Mesenchymal stem cell (in vitro differentiated cells and primary cell): Measurements from ENCODE around the gene CHEK1.

Experiments used
- DNase-seq: peaks from one replicate; pipeline ENCODE4 v3.0.0-alpha.2; 2013
- H2AFZ ChIP-seq: one replicate; pipeline ENCODE4 v1.6.1; 2013; ENCODE audit warnings: low read depth, mild to moderate bottlenecking, control low read depth, inconsistent platforms, low read length, moderate library complexity
- H2AK5ac ChIP-seq: 2 replicates; pipeline ENCODE4 v1.6.1; 2013; ENCODE audit warnings: low read length, moderate library complexity, mild to moderate bottlenecking, inconsistent platforms; ENCODE audit not compliant: severe bottlenecking
- H2BK120ac ChIP-seq: one replicate; pipeline ENCODE4 v1.6.1; 2013; ENCODE audit warnings: low read depth, mild to moderate bottlenecking, inconsistent platforms, low read length, moderate library complexity
- H2BK12ac ChIP-seq, 2 experiments: one replicate each; pipeline ENCODE4 v1.6.1; 2013; ENCODE audit warnings: inconsistent platforms in 2 of 2, low read length in 2 of 2, mild to moderate bottlenecking in 2 of 2, moderate library complexity in 2 of 2, control low read depth in 1 of 2
- H2BK15ac ChIP-seq: one replicate; pipeline ENCODE4 v1.6.1; 2013; ENCODE audit warnings: mild to moderate bottlenecking, low read depth, inconsistent platforms; ENCODE audit not compliant: poor library complexity, severe bottlenecking
- H2BK5ac ChIP-seq: 2 replicates; pipeline ENCODE4 v1.6.1; 2013; ENCODE audit warnings: low read depth, mild to moderate bottlenecking, low read length, control low read depth, inconsistent platforms; ENCODE audit not compliant: poor library complexity, severe bottlenecking
- H3K14ac ChIP-seq, 2 experiments: one replicate each; pipeline ENCODE4 v1.6.1; 2013; ENCODE audit warnings: inconsistent platforms in 2 of 2, low read length in 2 of 2, control low read depth in 1 of 2, mild to moderate bottlenecking in 1 of 2, moderate library complexity in 1 of 2
- H3K18ac ChIP-seq, 2 experiments: one replicate each; pipeline ENCODE4 v1.6.1; 2013; ENCODE audit warnings: inconsistent platforms in 2 of 2, low read length in 2 of 2, control low read depth in 1 of 2, low read depth in 1 of 2, mild to moderate bottlenecking in 1 of 2
- H3K23ac ChIP-seq, 2 experiments: one replicate each; pipeline ENCODE4 v1.6.1; 2013; ENCODE audit warnings: inconsistent platforms in 2 of 2, low read length in 2 of 2, mild to moderate bottlenecking in 2 of 2, moderate library complexity in 2 of 2, control low read depth in 1 of 2
- H3K27ac ChIP-seq: 2 replicates; pipeline ENCODE4 v1.5.1; 2013; ENCODE audit warnings: mild to moderate bottlenecking, moderate library complexity, low read length, control low read depth, inconsistent platforms; ENCODE audit not compliant: poor library complexity, severe bottlenecking
- H3K27me3 ChIP-seq, 2 experiments: 2 replicates each; pipeline versions ENCODE4 v1.6.1 to v1.7.0; 2013; ENCODE audit warnings: low read length in 2 of 2, mild to moderate bottlenecking in 2 of 2, moderate library complexity in 2 of 2, control low read depth in 1 of 2, inconsistent platforms in 1 of 2; ENCODE audit not compliant: control insufficient read depth in 1 of 2, insufficient read depth in 1 of 2
- H3K36me3 ChIP-seq, 2 experiments: 2 replicates each; pipeline versions ENCODE4 v1.6.1 to v1.7.0; 2013; ENCODE audit warnings: low read length in 2 of 2, control low read depth in 1 of 2, inconsistent platforms in 1 of 2, low read depth in 1 of 2, mild to moderate bottlenecking in 1 of 2; ENCODE audit not compliant: insufficient read depth in 2 of 2, control insufficient read depth in 1 of 2
- H3K4ac ChIP-seq, 2 experiments: one replicate each; pipeline ENCODE4 v1.6.1; 2013; ENCODE audit warnings: inconsistent platforms in 2 of 2, low read length in 2 of 2, mild to moderate bottlenecking in 2 of 2, moderate library complexity in 2 of 2, control low read depth in 1 of 2, low read depth in 1 of 2
- H3K4me1 ChIP-seq: 2 replicates; pipeline ENCODE4 v1.6.1; 2013; ENCODE audit warnings: low read depth, low read length, control low read depth; ENCODE audit not compliant: control insufficient read depth, insufficient read depth
- H3K4me2 ChIP-seq: 2 replicates; pipeline ENCODE4 v1.6.1; 2013; ENCODE audit warnings: low read length, mild to moderate bottlenecking, inconsistent platforms; ENCODE audit not compliant: poor library complexity, severe bottlenecking
- H3K4me3 ChIP-seq, 2 experiments: 2 replicates each; pipeline versions ENCODE4 v1.5.1 to v1.7.0; 2013; ENCODE audit warnings: low read length in 2 of 2, mild to moderate bottlenecking in 2 of 2, control low read depth in 1 of 2, low read depth in 1 of 2; ENCODE audit not compliant: insufficient read depth in 1 of 2
- H3K79me1 ChIP-seq: replicated peaks from 2 replicates; pipeline ENCODE4 v1.6.1; 2013; ENCODE audit warnings: mild to moderate bottlenecking, control low read depth, low read length, inconsistent platforms; ENCODE audit not compliant: poor library complexity, severe bottlenecking
- H3K9ac ChIP-seq: 2 replicates; pipeline ENCODE4 v1.7.0; 2013; ENCODE audit warnings: mild to moderate bottlenecking, low read length, moderate library complexity
- H3K9me3 ChIP-seq: 2 replicates; pipeline ENCODE4 v1.7.0; 2013; ENCODE audit warnings: mild to moderate bottlenecking, low read length; ENCODE audit not compliant: control insufficient read depth
- H4K8ac ChIP-seq: one replicate; pipeline ENCODE4 v1.6.1; 2013; ENCODE audit warnings: inconsistent platforms, mild to moderate bottlenecking, low read length, moderate library complexity
- H4K91ac ChIP-seq: one replicate; pipeline ENCODE4 v1.6.1; 2013; ENCODE audit warnings: mild to moderate bottlenecking, low read length, inconsistent platforms
- WGBS: methylation state at CpG from one replicate; pipeline ENCODE4 v1.1.7; 2013; ENCODE audit warnings: mixed read lengths; 5-methylcytosine and 5-hydroxymethylcytosine counted together

The CHEK1 gene

GRCh38 chr11:125670172-125670571 is 45.2 kb downstream of the CHEK1 start:
- WGBS = no CpG with 5 or more reads among the region's 1 CpG
- no peaks in the 10 kb centered on the region for H3K27me3 ChIP-seq
- DNase-seq = no peak

GRCh38 chr11:125671561-125671960 is 46.6 kb downstream of the CHEK1 start:
- Histone ChIP-seq H2BK15ac (no peak overlapping the region), H2BK5ac (no peak overlapping the region), H3K27me3 (no peaks in the 10 kb centered on the region), H4K91ac (no peak overlapping the region), H3K23ac (no peak overlapping the region), H3K4ac (no peak overlapping the region), H3K4me3 (no peak overlapping the region), H3K18ac (no peak overlapping the region), H2BK12ac (no peak overlapping the region), H2AK5ac (no peak overlapping the region), H3K79me1 (peaks cover 7% of the 10 kb centered on the region), H2BK120ac (no peak overlapping the region), H3K36me3 (peaks cover 0 to 10% of the 10 kb centered on the region in 2 experiments), H3K4me1 (no peaks in the 10 kb centered on the region), H3K27ac (no peak overlapping the region), H3K9me3 (no peaks in the 10 kb centered on the region), H4K8ac (no peak overlapping the region), H3K14ac (no peak overlapping the region), H3K9ac (no peak overlapping the region), H3K4me2 (no peak overlapping the region), H2AFZ (no peak overlapping the region)
- WGBS = no CpG with 5 or more reads among the region's 2 CpGs
- DNase-seq = no peak

More at GRCh38 chr11:125670172-125670571, 45.2 kb downstream of the CHEK1 start:
- peaks cover 1% of the 10 kb centered on the region for H3K9me3 ChIP-seq
- no peak overlapping the region for H2BK5ac ChIP-seq
- H4K8ac ChIP-seq = no peak overlapping the region
- peaks cover 0 to 8% of the 10 kb centered on the region in 2 experiments for H3K36me3 ChIP-seq
- H2AK5ac ChIP-seq = no peak overlapping the region
- H3K23ac ChIP-seq = no peak overlapping the region
- H2AFZ ChIP-seq = no peak overlapping the region
- no peak overlapping the region for H3K18ac ChIP-seq
- no peak overlapping the region for H2BK12ac ChIP-seq
- no peaks in the 10 kb centered on the region for H3K4me1 ChIP-seq
- no peak overlapping the region for H3K4me3 ChIP-seq
- H2BK15ac ChIP-seq = no peak overlapping the region
- no peak overlapping the region for H3K9ac ChIP-seq
- no peak overlapping the region for H3K4ac ChIP-seq
- no peak overlapping the region for H3K27ac ChIP-seq
- H3K79me1 ChIP-seq = peaks cover 7% of the 10 kb centered on the region
- no peak overlapping the region for H4K91ac ChIP-seq
- H2BK120ac ChIP-seq = no peak overlapping the region
- H3K14ac ChIP-seq = no peak overlapping the region
- H3K4me2 ChIP-seq = no peak overlapping the region

- no peak overlapping the region for H2BK120ac ChIP-seq
- no peak overlapping the region for H2AK5ac ChIP-seq
- 97% methylated on average over 2 of the region's 2 CpGs for WGBS
- no peak overlapping the region for H4K8ac ChIP-seq
- H3K14ac ChIP-seq = no peak overlapping the region
- H3K4me2 ChIP-seq = no peak overlapping the region
- no peak overlapping the region for H3K23ac ChIP-seq
- H3K9ac ChIP-seq = no peak overlapping the region
- H3K18ac ChIP-seq = no peak overlapping the region
- H4K91ac ChIP-seq = no peak overlapping the region
- peaks cover 2% of the 10 kb centered on the region for H3K79me1 ChIP-seq
- H2AFZ ChIP-seq = no peak overlapping the region
- no peak for DNase-seq
- H3K4ac ChIP-seq = no peak overlapping the region
- H3K36me3 ChIP-seq = peaks cover 5 to 14% of the 10 kb centered on the region in 2 experiments
- H2BK12ac ChIP-seq = no peak overlapping the region
- H3K4me3 ChIP-seq = no peak overlapping the region
- H2BK15ac ChIP-seq = no peak overlapping the region
- no peak overlapping the region for H3K27ac ChIP-seq
- H3K9me3 ChIP-seq = no peaks in the 10 kb centered on the region
- H3K4me1 ChIP-seq = no peaks in the 10 kb centered on the region
- no peak overlapping the region for H2BK5ac ChIP-seq
- H3K27me3 ChIP-seq = no peaks in the 10 kb centered on the region
Observed at GRCh38 chr11:125674210-125674609, 49.2 kb downstream of the CHEK1 start.

GRCh38 chr11:125675196-125675595 is 50.2 kb downstream of the CHEK1 start:
- H3K4me3 ChIP-seq = no peak overlapping the region
- H4K91ac ChIP-seq = no peak overlapping the region
- peaks cover 2% of the 10 kb centered on the region for H3K79me1 ChIP-seq
- H3K9me3 ChIP-seq = no peaks in the 10 kb centered on the region
- H3K18ac ChIP-seq = no peak overlapping the region
- no peaks in the 10 kb centered on the region for H3K27me3 ChIP-seq
- 88% methylated on average over 2 of the region's 2 CpGs for WGBS
- no peak overlapping the region for H2AFZ ChIP-seq
- no peak overlapping the region for H4K8ac ChIP-seq
- H3K23ac ChIP-seq = no peak overlapping the region
- H2BK5ac ChIP-seq = no peak overlapping the region
- peaks cover 5 to 14% of the 10 kb centered on the region in 2 experiments for H3K36me3 ChIP-seq
- no peak overlapping the region for H2BK15ac ChIP-seq
- no peak overlapping the region for H3K4ac ChIP-seq
- DNase-seq = no peak
- no peak overlapping the region for H3K14ac ChIP-seq
- H3K9ac ChIP-seq = no peak overlapping the region
- no peak overlapping the region for H2AK5ac ChIP-seq
- H3K4me2 ChIP-seq = no peak overlapping the region
- H2BK12ac ChIP-seq = no peak overlapping the region
- H3K27ac ChIP-seq = no peak overlapping the region
- H3K4me1 ChIP-seq = no peaks in the 10 kb centered on the region
- H2BK120ac ChIP-seq = no peak overlapping the region
